HG03575 (cell line): Measurements from ENCODE around the gene MALAT1.

ENCODE experiments used
- ATAC-seq: cut with Tn5 transposase; IDR thresholded peaks from one replicate; pipeline ENCODE4 v1.9.1; 2021; ENCODE audit not compliant: unreplicated experiment, insufficient number of reproducible peaks, low FRiP score; ENCODE audit errors: extremely low read depth

MALAT1 gene

GRCh38 chr11:65529475-65530156, 30.8 kb downstream of the MALAT1 start:
- ATAC-seq = no peak

- no peak for ATAC-seq
These were observed 31.3 kb downstream of the MALAT1 start for GRCh38 chr11:65530157-65530496.

- ATAC-seq = no peak
These were observed 33.7 kb downstream of the MALAT1 start for GRCh38 chr11:65532388-65533064.

GRCh38 chr11:65535102-65535501, 36.3 kb downstream of the MALAT1 start:
- ATAC-seq = no peak

GRCh38 chr11:65536412-65537295, 37.8 kb downstream of the MALAT1 start:
- no peak for ATAC-seq

- ATAC-seq = no peak
These were observed 38.4 kb downstream of the MALAT1 start for GRCh38 chr11:65537296-65537597.

- no peak for ATAC-seq
These were observed 38.9 kb downstream of the MALAT1 start for GRCh38 chr11:65537620-65538231.

- ATAC-seq = no peak
These were observed 39.5 kb downstream of the MALAT1 start for GRCh38 chr11:65538232-65538914.

- no peak for ATAC-seq
These were observed 40.3 kb downstream of the MALAT1 start for GRCh38 chr11:65538915-65539743.

DNA sequence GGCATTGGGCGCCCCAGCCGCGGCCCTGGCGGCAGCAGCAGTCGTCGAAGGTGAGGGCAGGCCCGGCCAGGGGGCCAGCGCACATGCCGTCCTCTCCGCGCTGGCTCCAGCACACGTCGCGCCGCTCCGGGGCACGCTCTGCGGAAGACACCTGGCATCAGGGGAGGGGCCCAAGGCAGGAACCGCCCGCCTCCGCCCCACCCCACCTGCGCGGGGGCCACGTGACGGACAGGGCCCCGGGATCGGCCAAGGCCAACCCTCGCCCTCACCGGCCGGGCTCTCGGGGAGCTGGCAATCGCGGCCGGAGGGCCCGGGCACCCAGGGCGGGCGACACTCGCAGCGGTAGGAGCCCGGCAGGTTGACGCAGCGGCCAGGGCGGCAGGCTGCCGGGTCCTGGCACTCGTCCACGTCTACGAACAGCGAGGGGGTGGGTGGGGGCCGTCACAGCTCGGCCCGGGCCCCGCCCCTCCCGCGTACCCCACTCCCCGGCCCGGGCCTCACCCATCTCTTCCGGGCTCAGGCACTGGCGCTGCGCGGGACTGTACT, 41.0 kb downstream of the MALAT1 start:
- ATAC-seq = no peak

- no peak for ATAC-seq
These were observed 41.6 kb downstream of the MALAT1 start for GRCh38 chr11:65540290-65541092.

DNA sequence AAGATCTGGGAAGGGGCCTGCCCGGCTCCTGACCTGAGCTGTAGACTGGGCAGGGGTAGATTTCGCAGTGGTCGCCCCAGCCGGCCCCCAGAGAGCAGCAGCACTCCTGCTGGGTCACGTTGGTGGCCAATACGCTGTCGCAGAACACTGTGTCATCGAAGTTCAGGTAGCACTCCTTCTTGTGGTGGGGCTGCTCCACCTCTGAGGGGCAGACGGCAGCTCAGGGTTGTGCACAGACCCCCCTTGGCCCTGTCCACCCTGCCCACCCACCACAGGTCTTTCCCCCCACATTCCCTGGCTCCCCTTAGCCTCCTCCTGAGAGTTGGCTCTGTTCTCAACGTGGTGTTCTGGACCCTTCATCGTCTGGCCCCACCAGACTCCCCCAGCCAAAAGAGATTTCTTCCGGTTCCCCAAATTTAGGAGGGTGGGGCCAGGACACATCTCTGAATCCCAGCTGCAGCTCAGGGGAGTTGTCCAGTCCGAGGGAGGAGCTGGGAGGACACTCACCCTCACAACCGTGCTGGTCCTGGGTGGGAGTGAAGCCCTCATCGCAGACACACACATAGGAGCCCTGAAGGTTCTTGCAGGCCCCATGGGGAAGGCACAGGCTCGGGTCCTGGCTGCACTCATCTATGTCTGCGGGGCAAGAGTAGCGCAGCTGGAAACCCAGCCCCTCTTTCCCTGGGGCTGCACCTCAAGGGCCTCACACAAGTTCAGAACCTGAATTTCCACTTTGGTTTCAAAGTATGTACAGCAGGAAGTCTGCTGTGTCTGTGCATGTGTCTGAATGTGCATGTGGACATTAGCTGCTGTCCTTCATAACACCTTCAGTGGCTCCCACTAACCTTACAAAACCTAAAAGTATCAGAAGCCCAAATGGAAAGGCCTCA, 42.5 kb downstream of the MALAT1 start:
- no peak for ATAC-seq

GRCh38 chr11:65542738-65543390, 44.0 kb downstream of the MALAT1 start:
- ATAC-seq = no peak

- ATAC-seq = no peak
These were observed 47.0 kb downstream of the MALAT1 start for GRCh38 chr11:65545853-65546216.

DNA sequence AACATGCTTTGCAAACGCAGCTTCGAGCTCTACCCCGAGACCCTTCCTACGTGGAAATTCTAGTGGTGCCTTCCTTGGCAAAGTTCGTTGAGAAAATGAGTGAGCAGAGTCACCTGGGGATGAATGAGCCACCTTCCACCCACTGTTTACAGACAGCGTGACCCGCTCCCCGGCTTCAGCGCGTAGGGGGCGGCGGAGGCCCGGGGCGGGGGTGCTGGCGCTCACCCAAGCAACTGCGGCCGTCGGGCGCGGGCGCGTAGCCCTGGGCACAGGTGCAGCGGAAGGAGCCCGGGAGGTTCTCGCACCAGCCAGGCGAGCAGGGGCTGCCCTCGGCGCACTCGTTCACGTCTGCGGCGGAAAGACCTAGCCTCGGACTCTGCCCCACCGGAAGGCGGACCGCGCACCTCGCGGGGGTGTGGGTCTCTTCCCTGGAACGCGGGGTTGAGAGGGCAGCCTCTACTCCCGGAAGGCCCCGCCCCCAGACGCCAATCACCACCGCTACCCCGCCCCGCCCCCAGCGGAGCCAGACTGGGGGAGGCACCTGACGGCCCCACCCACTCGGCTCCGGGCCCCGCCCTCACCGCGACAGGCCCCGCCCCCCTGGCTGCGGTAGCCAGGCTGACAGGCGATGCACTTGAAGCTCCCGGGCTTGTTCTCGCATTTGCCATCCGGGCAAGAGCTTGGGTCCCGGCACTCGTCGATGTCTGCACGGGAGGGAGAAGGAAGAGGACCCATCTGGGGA, 47.5 kb downstream of the MALAT1 start:
- no peak for ATAC-seq
